Measurements from ENCODE around the gene APEX1.
"Not testable (repeated sequence)": the region's sequence is repeated elsewhere in the genome, so short reads cannot be mapped to it uniquely, and the experiment has no call there.

The APEX1 gene

DNA sequence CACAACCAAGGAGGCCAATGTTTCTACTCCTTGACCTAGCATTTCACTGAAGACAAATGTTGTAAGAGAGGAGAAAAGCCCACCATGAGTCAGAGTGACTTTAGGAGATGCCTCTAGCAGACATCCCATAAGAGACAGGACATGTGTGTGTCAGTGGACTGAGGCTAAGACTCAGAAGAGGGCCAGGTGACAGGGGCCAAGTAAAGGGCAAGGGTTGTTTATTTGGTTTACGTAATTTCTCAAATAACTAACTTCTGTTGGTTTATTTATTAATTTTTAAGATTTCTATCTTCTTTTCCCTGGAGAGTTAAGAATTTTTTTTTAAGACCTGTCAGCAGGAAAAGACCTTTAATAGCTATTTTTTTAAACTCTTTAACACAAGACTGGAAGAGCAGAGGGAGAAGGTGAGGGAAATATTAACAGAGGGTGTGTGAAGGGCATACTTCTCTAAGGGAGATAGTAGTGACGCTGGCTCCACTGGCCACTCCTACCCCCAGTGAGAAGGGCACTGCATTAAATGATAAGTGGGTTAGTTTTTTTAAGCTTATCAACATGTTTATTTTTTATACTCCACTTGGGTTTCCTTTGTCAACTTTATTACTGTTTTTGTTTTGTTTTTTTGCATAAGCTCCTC, 17.6 kb downstream of the APEX1 start:
- DNase-seq (ENCODE audit: low read depth in 2 of 2, low spot score in 1 of 2): no peak

GRCh38 chr14:20476776-20477175, 21.8 kb downstream of the APEX1 start:
- DNase-seq (ENCODE audit: low read depth in 2 of 2, low spot score in 1 of 2): no peak

DNA sequence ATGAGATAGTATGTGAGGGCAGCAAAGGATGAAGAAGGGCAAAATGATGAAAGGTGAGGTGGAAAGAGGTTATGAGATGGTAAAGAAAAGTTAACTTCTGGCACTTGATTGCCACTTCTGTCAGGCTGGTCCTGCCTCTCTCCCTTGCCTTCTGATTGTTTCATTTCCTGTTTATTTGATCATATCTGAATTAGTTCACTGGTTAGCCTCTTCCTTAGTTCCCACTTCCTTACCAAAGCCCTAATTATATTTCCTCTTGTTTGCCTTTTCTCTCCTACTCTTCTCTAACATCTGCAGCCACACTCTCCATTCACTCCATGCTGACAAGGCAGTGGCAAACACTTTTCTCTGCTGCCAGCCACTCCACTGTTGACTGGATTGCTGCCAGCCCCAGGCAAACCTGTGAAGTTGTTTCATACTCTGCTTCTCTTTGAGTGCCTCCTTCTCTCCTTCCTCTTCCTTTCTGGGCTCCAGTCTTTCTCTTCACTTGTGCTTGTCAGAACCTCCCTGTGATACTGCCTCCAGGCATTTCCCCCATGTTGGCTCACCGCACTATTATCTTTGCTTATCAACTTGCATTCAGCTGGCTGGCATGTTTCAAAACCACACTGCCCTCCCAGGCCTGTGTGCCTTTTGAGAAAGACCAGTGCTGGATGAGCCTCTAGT, 22.3 kb downstream of the APEX1 start:
- peak in 1 of 2 donors; percentile 20 for DNase-seq (ENCODE audit: low read depth in 2 of 2, low spot score in 1 of 2)

DNA sequence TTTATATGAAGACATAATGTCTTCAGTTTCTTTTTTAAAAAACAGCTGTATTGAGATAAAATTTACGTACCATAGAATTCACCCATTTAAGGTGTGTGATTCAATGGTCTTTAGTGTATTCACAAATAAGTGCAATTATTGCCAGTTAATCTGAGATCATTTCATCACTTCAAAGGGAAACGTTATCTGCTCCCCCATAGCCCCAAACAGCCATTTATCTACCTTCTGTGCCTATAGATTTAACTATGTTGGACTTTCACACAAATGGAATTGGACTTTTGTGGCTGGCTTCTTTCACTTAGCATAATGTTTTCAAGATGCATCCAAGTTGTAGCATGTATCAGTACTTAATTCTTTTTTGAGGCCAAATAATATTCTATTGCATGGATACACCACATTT, 23.9 kb downstream of the APEX1 start:
- DNase-seq (ENCODE audit: low read depth in 2 of 2, low spot score in 1 of 2): no peak

DNA sequence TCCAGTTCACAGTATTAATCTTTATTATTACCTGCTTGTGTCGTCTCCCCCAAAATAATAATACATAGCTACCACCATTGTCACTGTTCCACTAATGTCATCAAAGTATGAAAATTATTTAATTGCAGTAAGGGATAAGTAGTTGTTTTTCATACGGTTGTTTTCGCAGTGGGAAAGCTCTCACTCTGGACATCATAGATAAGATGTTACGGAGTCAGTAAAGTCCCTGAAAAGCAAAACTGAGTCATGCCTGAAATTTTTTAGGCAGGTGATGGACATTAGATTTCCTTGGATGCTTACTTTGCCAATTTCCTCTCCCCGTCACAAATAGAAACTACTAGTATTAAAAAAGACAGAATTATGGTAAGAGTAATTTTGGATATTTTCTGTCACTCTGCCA, 27.4 kb downstream of the APEX1 start:
- DNase-seq (ENCODE audit: low read depth in 2 of 2, low spot score in 1 of 2): no peak

DNA sequence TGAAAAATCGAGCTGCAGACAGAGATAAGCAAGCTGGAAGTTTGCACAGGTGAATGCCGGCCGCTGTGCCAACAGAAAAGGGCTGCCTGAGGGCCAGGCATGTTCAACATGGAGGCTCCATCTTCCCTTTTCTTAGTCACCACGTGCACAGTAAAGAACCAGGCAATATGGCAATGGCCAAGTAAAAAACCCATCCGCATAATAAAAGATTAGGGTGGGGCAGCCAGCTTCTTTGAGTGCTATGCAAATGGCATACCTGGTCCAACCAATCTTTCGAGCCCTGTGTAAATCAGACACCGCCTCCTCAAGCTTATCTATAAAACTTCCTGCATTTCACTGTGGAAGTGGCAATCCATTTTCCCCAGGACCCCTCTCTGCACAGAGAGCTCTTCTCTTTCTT, 30.9 kb downstream of the APEX1 start:
- no peak for DNase-seq (ENCODE audit: low read depth in 2 of 2, low spot score in 1 of 2)

GRCh38 chr14:20486684-20487395, 31.8 kb downstream of the APEX1 start:
- DNase-seq (ENCODE audit: low read depth in 2 of 2, low spot score in 1 of 2): no peak

GRCh38 chr14:20487396-20487725, 32.3 kb downstream of the APEX1 start:
- DNase-seq (ENCODE audit: low read depth in 2 of 2, low spot score in 1 of 2): no peak

DNA sequence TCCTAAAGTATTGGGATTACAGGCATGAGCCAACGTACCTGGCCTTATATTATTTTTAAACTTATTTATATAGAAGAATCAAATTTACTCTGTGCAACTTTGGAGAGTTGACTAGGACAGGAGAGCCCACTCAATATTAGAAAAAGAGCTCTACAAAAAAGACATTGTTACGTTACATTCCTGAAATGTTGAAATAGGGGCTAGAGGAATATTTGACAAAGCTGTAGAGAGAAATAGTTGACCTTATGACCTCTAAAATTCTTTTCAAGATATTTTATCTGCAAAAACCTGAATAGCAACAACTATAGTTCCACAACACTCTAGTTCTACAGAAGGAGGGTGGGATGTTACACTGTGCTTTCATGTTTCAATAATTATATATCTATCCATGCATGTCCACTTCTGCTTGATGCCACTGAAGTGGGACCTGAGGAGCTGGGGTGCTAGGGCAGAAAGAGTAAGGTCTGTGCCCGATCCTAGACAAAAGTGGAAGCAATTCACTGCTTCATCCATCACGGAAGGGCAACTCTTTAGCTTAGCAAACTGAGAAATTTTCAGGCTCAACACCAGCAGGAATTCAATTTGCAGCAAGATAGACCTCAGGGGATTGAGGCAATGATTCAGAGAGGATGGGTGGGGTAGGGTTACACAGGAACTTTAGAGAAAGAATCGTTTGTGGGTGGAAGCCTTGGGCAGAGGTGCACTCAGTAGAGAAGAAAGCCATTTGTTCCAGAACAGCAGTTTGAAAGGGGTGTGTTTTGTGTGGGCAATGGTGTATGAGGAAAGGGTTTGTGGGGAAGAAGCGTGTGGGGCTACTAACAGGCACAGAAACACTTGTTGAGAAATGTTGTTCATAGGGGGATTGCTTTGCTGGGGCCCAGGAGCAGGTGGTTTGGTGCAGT, 34.3 kb downstream of the APEX1 start:
- DNase-seq (ENCODE audit: low read depth in 2 of 2, low spot score in 1 of 2): peak in 1 of 2 donors; percentile 7

- DNase-seq (ENCODE audit: low read depth in 2 of 2, low spot score in 1 of 2): no peak
Observed at GRCh38 chr14:20490563-20490962, 35.5 kb downstream of the APEX1 start.

- no peak for DNase-seq (ENCODE audit: low read depth in 2 of 2, low spot score in 1 of 2)
Observed at GRCh38 chr14:20492486-20492885, 37.5 kb downstream of the APEX1 start.

GRCh38 chr14:20493634-20494033, 38.6 kb downstream of the APEX1 start:
- DNase-seq (ENCODE audit: low read depth in 2 of 2, low spot score in 1 of 2): no peak

DNA sequence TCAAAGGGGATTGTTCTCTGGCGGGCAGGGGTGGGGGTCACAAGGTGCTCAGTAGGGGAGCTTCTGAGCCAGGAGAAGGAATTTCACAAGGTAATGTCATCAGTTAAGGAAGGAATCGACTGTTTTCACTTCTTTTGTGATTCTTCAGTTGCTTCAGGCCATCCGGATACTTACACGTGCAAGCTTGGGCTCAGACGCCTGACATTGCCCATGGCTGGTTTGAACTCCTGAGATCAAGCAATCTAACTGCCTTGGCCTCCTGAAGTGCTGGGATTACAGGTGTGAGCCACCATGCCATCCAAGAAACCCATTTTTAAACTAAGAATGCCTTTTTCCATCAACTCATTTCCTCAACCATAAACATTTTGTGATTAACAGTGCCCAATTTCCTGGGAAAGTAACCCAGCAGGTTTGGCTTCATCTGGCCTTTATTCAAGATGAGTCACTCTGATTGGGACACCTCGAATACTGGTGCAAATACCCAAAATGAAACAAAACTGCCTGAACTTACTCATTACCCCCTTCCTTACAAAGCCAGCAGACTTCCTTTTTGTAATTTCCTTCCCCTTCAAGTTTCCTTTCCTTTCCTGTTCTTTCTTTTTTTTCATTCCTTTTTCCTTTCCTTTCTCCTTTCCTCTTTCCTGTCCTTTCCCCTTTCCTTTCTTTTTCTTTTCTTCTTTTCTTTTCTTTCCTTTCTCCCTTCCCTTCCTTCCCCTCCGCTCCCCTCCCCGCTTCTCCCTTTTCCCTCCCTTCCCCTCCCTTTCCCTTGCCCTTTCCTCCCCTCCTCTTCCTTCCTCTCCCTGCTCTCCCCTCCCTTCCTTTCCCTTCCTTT, 40.1 kb downstream of the APEX1 start:
- DNase-seq (ENCODE audit: low read depth in 2 of 2, low spot score in 1 of 2): no peak

DNA sequence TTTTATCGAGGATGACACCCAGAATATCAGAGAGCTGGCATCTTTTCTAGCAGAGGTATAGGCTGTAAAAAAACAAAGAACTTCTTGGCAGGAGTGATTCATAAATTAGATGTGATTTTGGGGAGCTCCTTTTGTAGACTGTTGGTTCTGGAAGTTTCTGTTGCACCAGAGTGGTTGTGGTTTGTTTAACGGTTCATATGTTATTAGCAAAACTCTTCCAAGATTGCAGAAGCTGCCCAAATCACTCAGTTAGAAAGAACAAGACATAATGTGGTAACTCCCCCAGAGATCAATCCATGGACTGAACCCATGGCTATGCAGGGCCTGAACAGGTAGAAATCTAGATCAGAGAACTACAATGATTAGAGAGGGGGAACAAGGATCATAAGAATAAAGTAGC, 43.6 kb downstream of the APEX1 start:
- DNase-seq (ENCODE audit: low read depth in 2 of 2, low spot score in 1 of 2): no peak

- no peak for DNase-seq (ENCODE audit: low read depth in 2 of 2, low spot score in 1 of 2)
Observed at GRCh38 chr14:20499108-20499507, 44.1 kb downstream of the APEX1 start.

DNA sequence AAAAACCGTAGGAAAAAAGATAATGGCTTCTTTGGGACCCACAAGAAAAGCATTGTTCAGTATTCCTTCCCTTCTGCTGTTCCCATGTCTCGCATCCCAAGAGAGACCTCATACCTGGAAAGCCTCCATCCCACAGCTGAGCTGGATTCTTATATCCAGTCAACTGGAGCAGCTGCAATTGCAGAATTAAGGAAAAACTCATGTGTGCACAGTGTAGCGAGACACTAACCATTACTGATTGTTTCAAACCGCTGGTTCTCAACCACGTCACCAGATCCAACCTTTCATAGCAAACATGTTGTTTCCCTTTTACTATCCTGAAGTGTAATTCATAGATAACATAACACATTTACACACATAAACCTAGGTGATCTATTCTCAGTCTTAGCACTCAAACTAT, 44.9 kb downstream of the APEX1 start:
- DNase-seq (ENCODE audit: low read depth in 2 of 2, low spot score in 1 of 2): no peak

DNA sequence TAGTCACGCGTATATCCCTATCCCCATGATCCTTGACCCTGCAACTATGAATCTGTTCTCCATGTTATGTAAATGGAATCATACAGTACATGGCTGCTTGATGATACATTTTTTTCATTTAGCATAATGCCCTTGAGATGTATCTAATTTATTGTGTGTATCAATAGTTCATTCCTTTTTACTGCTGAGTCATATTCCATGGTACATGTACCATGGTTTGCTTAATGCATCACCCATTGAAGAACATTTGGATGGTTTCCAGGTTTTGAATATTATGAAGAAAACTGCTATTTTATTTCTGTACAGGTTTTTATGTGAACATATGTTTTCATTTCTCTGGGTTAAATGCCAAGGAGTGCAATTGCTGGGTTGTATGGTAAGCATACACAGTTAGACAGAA, 46.3 kb downstream of the APEX1 start:
- no peak for DNase-seq (ENCODE audit: low read depth in 2 of 2, low spot score in 1 of 2)

DNA sequence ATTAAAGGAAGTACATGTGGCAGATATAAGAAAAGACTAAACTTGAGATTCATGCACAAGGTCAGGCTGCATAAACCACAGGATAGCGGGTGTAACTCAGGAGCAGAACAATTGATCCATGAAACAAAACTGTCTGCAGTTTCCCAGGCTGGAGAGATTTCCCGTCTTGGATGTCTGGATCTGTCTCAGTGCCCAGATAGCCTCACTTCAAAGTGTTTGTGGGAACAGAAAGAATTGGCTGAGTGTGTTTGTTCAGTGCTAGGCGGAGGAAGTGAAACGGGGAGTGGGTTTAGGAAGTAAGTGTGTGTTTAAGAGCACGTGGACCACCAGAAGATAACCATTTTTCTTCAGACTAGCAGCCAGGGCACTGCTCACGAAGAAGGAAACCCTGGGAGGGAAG, 48.9 kb downstream of the APEX1 start:
- no peak for DNase-seq (ENCODE audit: low read depth in 2 of 2, low spot score in 1 of 2)

DNA sequence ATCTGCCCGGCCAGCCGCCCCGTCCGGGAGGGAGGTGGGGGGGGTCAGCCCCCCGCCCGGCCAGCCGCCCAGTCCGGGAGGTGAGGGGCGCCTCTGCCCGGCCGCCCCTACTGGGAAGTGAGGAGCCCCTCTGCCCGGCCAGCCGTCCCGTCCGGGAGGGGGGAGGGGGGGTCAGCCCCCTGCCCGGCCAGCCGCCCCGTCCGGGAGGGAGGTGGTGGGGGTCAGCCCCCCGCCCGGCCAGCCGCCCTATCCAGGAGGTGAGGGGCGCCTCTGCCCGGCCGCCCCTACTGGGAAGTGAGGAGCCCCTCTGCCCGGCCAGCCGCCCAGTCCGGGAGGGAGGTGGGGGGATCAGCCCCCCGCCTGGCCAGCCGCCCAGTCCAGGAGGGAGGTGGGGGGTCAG, 51.2 kb downstream of the APEX1 start:
- DNase-seq (ENCODE audit: low read depth in 2 of 2, low spot score in 1 of 2): not testable (repeated sequence)

DNA sequence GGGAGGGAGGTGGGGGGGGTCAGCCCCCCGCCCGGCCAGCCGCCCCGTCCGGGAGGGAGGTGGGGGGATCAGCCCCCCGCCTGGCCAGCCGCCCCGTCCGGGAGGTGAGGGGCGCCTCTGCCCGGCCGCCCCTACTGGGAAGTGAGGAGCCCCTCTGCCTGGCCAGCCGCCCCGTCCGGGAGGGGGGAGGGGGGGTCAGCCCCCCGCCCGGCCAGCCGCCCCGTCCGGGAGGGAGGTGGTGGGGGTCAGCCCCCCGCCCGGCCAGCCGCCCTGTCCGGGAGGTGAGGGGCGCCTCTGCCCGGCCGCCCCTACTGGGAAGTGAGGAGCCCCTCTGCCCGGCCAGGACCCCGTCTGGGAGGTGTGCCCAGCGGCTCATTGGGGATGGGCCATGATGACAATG, 51.7 kb downstream of the APEX1 start:
- not testable (repeated sequence) for DNase-seq (ENCODE audit: low read depth in 2 of 2, low spot score in 1 of 2)
